ENCODE measurements around the gene DZIP3. TPM values are rescaled to one million over a fixed set of nuclear protein-coding genes. Genes with fewer than 3 reads are reported as not detected.

Gene DZIP3
- total and polyA plus RNA-seq, 5 donors from 2014 or later = 5.2 to 14.9 (median 11.2) TPM

GRCh38 chr3:108698461-108698860, 108.9 kb downstream of the DZIP3 start:
- no peaks in the 10 kb centered on the region for H3K9me3 ChIP-seq (ENCODE audit: control insufficient read depth in 2 of 2, low read length in 2 of 2)
- no peaks in the 10 kb centered on the region for H3K4me1 ChIP-seq (ENCODE audit: control insufficient read depth, insufficient read depth, low read length, poor library complexity, severe bottlenecking)
- no peak overlapping the region for H3K4me3 ChIP-seq (ENCODE audit: low read depth, low read length)
- peaks cover 3% of the 10 kb centered on the region for H3K36me3 ChIP-seq (ENCODE audit: control insufficient read depth, insufficient read depth, low read length)
- ATAC-seq (ENCODE audit: low read depth in 2 of 2) = no peak
- Mint-ChIP-seq H3K4me3 (no peak overlapping the region), H3K27ac (peak overlapping the region in 2 of 3 donors; percentile 29 to 60), H3K27me3 (no peaks in the 10 kb centered on the region), H3K9me3 (peaks cover 1 to 13% (median 6%) of the 10 kb centered on the region in 7 donors), H3K36me3 (peaks cover 22% of the 10 kb centered on the region), H3K4me1 (peaks cover 0 to 2% (median 0%) of the 10 kb centered on the region in 4 donors)
- DNase-seq = no peak
- H3K27ac ChIP-seq (ENCODE audit: insufficient read depth, low read length, poor library complexity, severe bottlenecking) = no peak overlapping the region
- H3K27me3 ChIP-seq (ENCODE audit: control insufficient read depth, insufficient read depth, low read length) = no peaks in the 10 kb centered on the region

- no peak overlapping the region for H3K4me3 ChIP-seq (ENCODE audit: low read depth, low read length)
- no peak overlapping the region for H3K27ac ChIP-seq (ENCODE audit: insufficient read depth, low read length, poor library complexity, severe bottlenecking)
- H3K27me3 ChIP-seq (ENCODE audit: control insufficient read depth, insufficient read depth, low read length) = no peaks in the 10 kb centered on the region
- H3K36me3 ChIP-seq (ENCODE audit: control insufficient read depth, insufficient read depth, low read length) = no peaks in the 10 kb centered on the region
- ATAC-seq (ENCODE audit: low read depth in 2 of 2) (no peak), DNase-seq (no peak)
- Mint-ChIP-seq H3K27ac (no peak overlapping the region), H3K36me3 (peaks cover 4% of the 10 kb centered on the region), H3K27me3 (no peaks in the 10 kb centered on the region), H3K9me3 (peaks cover 2 to 17% (median 7%) of the 10 kb centered on the region in 7 donors), H3K4me3 (no peak overlapping the region), H3K4me1 (no peaks in the 10 kb centered on the region)
- no peaks in the 10 kb centered on the region for H3K4me1 ChIP-seq (ENCODE audit: control insufficient read depth, insufficient read depth, low read length, poor library complexity, severe bottlenecking)
- peaks cover 4 to 11% of the 10 kb centered on the region in 2 experiments for H3K9me3 ChIP-seq (ENCODE audit: control insufficient read depth in 2 of 2, low read length in 2 of 2)
These were observed 115.5 kb downstream of the DZIP3 start for GRCh38 chr3:108705045-108705444.

- H3K4me3 ChIP-seq (ENCODE audit: low read depth, low read length) = no peak overlapping the region
- H3K4me1 ChIP-seq (ENCODE audit: control insufficient read depth, insufficient read depth, low read length, poor library complexity, severe bottlenecking) = no peaks in the 10 kb centered on the region
- Mint-ChIP-seq H3K27me3 (peaks cover 12% of the 10 kb centered on the region), H3K4me3 (no peak overlapping the region), H3K9me3 (peaks cover 0 to 4% (median 0%) of the 10 kb centered on the region in 7 donors), H3K4me1 (no peaks in the 10 kb centered on the region), H3K27ac (no peak overlapping the region), H3K36me3 (no peaks in the 10 kb centered on the region)
- no peak for ATAC-seq (ENCODE audit: low read depth in 2 of 2)
- H3K36me3 ChIP-seq (ENCODE audit: control insufficient read depth, insufficient read depth, low read length) = no peaks in the 10 kb centered on the region
- no peaks in the 10 kb centered on the region for H3K27me3 ChIP-seq (ENCODE audit: control insufficient read depth, insufficient read depth, low read length)
- H3K27ac ChIP-seq (ENCODE audit: insufficient read depth, low read length, poor library complexity, severe bottlenecking) = no peak overlapping the region
- H3K9me3 ChIP-seq (ENCODE audit: control insufficient read depth in 2 of 2, low read length in 2 of 2) = no peaks in the 10 kb centered on the region
- no peak for DNase-seq
These were observed 123.5 kb downstream of the DZIP3 start for GRCh38 chr3:108713009-108713516.

GRCh38 chr3:108713816-108714215, 124.3 kb downstream of the DZIP3 start:
- ATAC-seq (ENCODE audit: low read depth in 2 of 2) (no peak), DNase-seq (no peak)
- no peaks in the 10 kb centered on the region for H3K36me3 Mint-ChIP-seq
- H3K27ac Mint-ChIP-seq = no peak overlapping the region
- H3K4me3 Mint-ChIP-seq = no peak overlapping the region
- H3K27ac ChIP-seq (ENCODE audit: insufficient read depth, low read length, poor library complexity, severe bottlenecking) = no peak overlapping the region
- H3K27me3 Mint-ChIP-seq = peaks cover 12% of the 10 kb centered on the region
- no peaks in the 10 kb centered on the region for H3K4me1 Mint-ChIP-seq
- no peak overlapping the region for H3K4me3 ChIP-seq (ENCODE audit: low read depth, low read length)
- H3K36me3 ChIP-seq (ENCODE audit: control insufficient read depth, insufficient read depth, low read length) = no peaks in the 10 kb centered on the region
- H3K4me1 ChIP-seq (ENCODE audit: control insufficient read depth, insufficient read depth, low read length, poor library complexity, severe bottlenecking) = no peaks in the 10 kb centered on the region
- H3K27me3 ChIP-seq (ENCODE audit: control insufficient read depth, insufficient read depth, low read length) = no peaks in the 10 kb centered on the region
- peaks cover 0 to 4% (median 0%) of the 10 kb centered on the region in 7 donors for H3K9me3 Mint-ChIP-seq
- H3K9me3 ChIP-seq (ENCODE audit: control insufficient read depth in 2 of 2, low read length in 2 of 2) = no peaks in the 10 kb centered on the region

- Mint-ChIP-seq H3K4me3 (no peak overlapping the region), H3K4me1 (peaks cover 0 to 7% (median 0%) of the 10 kb centered on the region in 4 donors), H3K9me3 (peaks cover 0 to 7% (median 0%) of the 10 kb centered on the region in 7 donors), H3K27ac (no peak overlapping the region), H3K36me3 (no peaks in the 10 kb centered on the region), H3K27me3 (peaks cover 4% of the 10 kb centered on the region)
- H3K27me3 ChIP-seq (ENCODE audit: control insufficient read depth, insufficient read depth, low read length) = no peaks in the 10 kb centered on the region
- ATAC-seq (ENCODE audit: low read depth in 2 of 2) (no peak), DNase-seq (no peak)
- no peak overlapping the region for H3K27ac ChIP-seq (ENCODE audit: insufficient read depth, low read length, poor library complexity, severe bottlenecking)
- H3K4me3 ChIP-seq (ENCODE audit: low read depth, low read length) = no peak overlapping the region
- no peaks in the 10 kb centered on the region for H3K36me3 ChIP-seq (ENCODE audit: control insufficient read depth, insufficient read depth, low read length)
- H3K4me1 ChIP-seq (ENCODE audit: control insufficient read depth, insufficient read depth, low read length, poor library complexity, severe bottlenecking) = no peaks in the 10 kb centered on the region
- no peaks in the 10 kb centered on the region for H3K9me3 ChIP-seq (ENCODE audit: control insufficient read depth in 2 of 2, low read length in 2 of 2)
These were observed 128.9 kb downstream of the DZIP3 start for GRCh38 chr3:108718454-108718853.

GRCh38 chr3:108719178-108719806, 129.8 kb downstream of the DZIP3 start:
- no peaks in the 10 kb centered on the region for H3K36me3 ChIP-seq (ENCODE audit: control insufficient read depth, insufficient read depth, low read length)
- ATAC-seq (ENCODE audit: low read depth in 2 of 2) (no peak), DNase-seq (no peak)
- H3K27ac ChIP-seq (ENCODE audit: insufficient read depth, low read length, poor library complexity, severe bottlenecking) = no peak overlapping the region
- no peak overlapping the region for H3K27ac Mint-ChIP-seq
- no peak overlapping the region for H3K4me3 ChIP-seq (ENCODE audit: low read depth, low read length)
- no peaks in the 10 kb centered on the region for H3K4me1 ChIP-seq (ENCODE audit: control insufficient read depth, insufficient read depth, low read length, poor library complexity, severe bottlenecking)
- peaks cover 0 to 7% (median 0%) of the 10 kb centered on the region in 4 donors for H3K4me1 Mint-ChIP-seq
- H3K27me3 Mint-ChIP-seq = no peaks in the 10 kb centered on the region
- H3K9me3 Mint-ChIP-seq = peaks cover 0 to 7% (median 0%) of the 10 kb centered on the region in 7 donors
- no peaks in the 10 kb centered on the region for H3K27me3 ChIP-seq (ENCODE audit: control insufficient read depth, insufficient read depth, low read length)
- H3K9me3 ChIP-seq (ENCODE audit: control insufficient read depth in 2 of 2, low read length in 2 of 2) = no peaks in the 10 kb centered on the region
- H3K4me3 Mint-ChIP-seq = no peak overlapping the region
- no peaks in the 10 kb centered on the region for H3K36me3 Mint-ChIP-seq

- H3K4me3 Mint-ChIP-seq = no peak overlapping the region
- H3K27me3 Mint-ChIP-seq = no peaks in the 10 kb centered on the region
- no peaks in the 10 kb centered on the region for H3K36me3 Mint-ChIP-seq
- peaks cover 0 to 7% (median 0%) of the 10 kb centered on the region in 7 donors for H3K9me3 Mint-ChIP-seq
- DNase-seq (no peak), ATAC-seq (ENCODE audit: low read depth in 2 of 2) (no peak)
- H3K4me3 ChIP-seq (ENCODE audit: low read depth, low read length) = no peak overlapping the region
- no peaks in the 10 kb centered on the region for H3K27me3 ChIP-seq (ENCODE audit: control insufficient read depth, insufficient read depth, low read length)
- no peaks in the 10 kb centered on the region for H3K9me3 ChIP-seq (ENCODE audit: control insufficient read depth in 2 of 2, low read length in 2 of 2)
- H3K27ac Mint-ChIP-seq = no peak overlapping the region
- H3K36me3 ChIP-seq (ENCODE audit: control insufficient read depth, insufficient read depth, low read length) = no peaks in the 10 kb centered on the region
- no peaks in the 10 kb centered on the region for H3K4me1 ChIP-seq (ENCODE audit: control insufficient read depth, insufficient read depth, low read length, poor library complexity, severe bottlenecking)
- no peak overlapping the region for H3K27ac ChIP-seq (ENCODE audit: insufficient read depth, low read length, poor library complexity, severe bottlenecking)
- H3K4me1 Mint-ChIP-seq = peaks cover 0 to 7% (median 0%) of the 10 kb centered on the region in 4 donors
These were observed 133.2 kb downstream of the DZIP3 start for GRCh38 chr3:108722724-108723123.

GRCh38 chr3:108724101-108724500, 134.6 kb downstream of the DZIP3 start:
- no peaks in the 10 kb centered on the region for H3K4me1 ChIP-seq (ENCODE audit: control insufficient read depth, insufficient read depth, low read length, poor library complexity, severe bottlenecking)
- H3K9me3 ChIP-seq (ENCODE audit: control insufficient read depth in 2 of 2, low read length in 2 of 2) = no peaks in the 10 kb centered on the region
- ATAC-seq (ENCODE audit: low read depth in 2 of 2) (no peak), DNase-seq (no peak)
- H3K36me3 Mint-ChIP-seq = no peaks in the 10 kb centered on the region
- H3K4me3 ChIP-seq (ENCODE audit: low read depth, low read length) = no peak overlapping the region
- H3K9me3 Mint-ChIP-seq = peaks cover 0 to 7% (median 0%) of the 10 kb centered on the region in 7 donors
- no peaks in the 10 kb centered on the region for H3K36me3 ChIP-seq (ENCODE audit: control insufficient read depth, insufficient read depth, low read length)
- no peak overlapping the region for H3K27ac ChIP-seq (ENCODE audit: insufficient read depth, low read length, poor library complexity, severe bottlenecking)
- no peaks in the 10 kb centered on the region for H3K27me3 Mint-ChIP-seq
- no peaks in the 10 kb centered on the region for H3K27me3 ChIP-seq (ENCODE audit: control insufficient read depth, insufficient read depth, low read length)
- H3K4me3 Mint-ChIP-seq = no peak overlapping the region
- no peak overlapping the region for H3K27ac Mint-ChIP-seq
- H3K4me1 Mint-ChIP-seq = peaks cover 0 to 8% (median 0%) of the 10 kb centered on the region in 4 donors

Measured in CD4-positive, CD25-positive, alpha-beta regulatory T cell (primary cell).